GM12801 (cell line): ENCODE results near the gene FAF1.

Experiments used
- TF ChIP-seq, protein P1 (sequence below): IDR thresholded peaks from one replicate; pipeline ENCODE4 v1.5.1; 2011; ENCODE audit warnings: control low read depth; ENCODE audit not compliant: insufficient read length; ENCODE audit errors: extremely low read depth

The FAF1 gene

DNA sequence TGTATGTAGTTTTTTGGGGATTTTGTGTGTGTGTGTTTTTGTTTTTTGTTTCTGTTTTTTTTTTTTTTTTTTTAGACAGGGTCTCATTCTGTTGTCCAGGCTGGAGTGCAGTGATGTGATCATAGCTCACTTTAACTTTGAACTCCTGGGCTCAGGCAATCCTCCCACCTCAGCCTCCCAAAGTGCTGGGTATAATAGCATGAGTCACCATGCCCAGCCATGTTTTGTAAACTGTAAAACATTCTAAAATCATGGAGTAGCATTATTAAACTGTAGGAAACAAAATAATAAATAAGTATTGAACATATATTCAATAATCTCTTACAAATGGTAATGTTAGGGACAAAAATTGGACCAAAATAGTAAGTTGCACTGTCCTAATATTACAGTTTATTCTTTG is 124.0 kb downstream of the FAF1 start:
- TF ChIP-seq, protein P1, sequence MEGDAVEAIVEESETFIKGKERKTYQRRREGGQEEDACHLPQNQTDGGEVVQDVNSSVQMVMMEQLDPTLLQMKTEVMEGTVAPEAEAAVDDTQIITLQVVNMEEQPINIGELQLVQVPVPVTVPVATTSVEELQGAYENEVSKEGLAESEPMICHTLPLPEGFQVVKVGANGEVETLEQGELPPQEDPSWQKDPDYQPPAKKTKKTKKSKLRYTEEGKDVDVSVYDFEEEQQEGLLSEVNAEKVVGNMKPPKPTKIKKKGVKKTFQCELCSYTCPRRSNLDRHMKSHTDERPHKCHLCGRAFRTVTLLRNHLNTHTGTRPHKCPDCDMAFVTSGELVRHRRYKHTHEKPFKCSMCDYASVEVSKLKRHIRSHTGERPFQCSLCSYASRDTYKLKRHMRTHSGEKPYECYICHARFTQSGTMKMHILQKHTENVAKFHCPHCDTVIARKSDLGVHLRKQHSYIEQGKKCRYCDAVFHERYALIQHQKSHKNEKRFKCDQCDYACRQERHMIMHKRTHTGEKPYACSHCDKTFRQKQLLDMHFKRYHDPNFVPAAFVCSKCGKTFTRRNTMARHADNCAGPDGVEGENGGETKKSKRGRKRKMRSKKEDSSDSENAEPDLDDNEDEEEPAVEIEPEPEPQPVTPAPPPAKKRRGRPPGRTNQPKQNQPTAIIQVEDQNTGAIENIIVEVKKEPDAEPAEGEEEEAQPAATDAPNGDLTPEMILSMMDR, result no peak

DNA sequence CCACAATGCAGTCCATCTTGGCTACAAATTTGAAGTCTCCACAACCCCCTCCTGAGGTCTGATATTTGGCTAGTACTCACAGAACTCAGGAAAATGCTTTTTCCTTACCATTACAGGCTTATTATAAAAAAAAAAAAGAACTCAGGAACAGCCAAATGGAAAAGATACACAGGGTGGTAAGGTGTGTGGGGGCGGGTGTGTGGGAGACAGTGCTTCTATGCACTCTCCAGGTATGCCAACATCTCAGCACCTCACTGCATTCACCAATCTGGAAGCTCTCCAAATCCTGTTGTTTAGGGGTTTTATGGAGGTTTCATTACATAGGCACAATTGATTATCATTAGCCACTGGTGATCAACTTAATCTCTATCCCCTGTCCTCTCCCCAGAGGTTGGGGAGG is 126.9 kb downstream of the FAF1 start:
- TF ChIP-seq, protein P1, result no peak

DNA sequence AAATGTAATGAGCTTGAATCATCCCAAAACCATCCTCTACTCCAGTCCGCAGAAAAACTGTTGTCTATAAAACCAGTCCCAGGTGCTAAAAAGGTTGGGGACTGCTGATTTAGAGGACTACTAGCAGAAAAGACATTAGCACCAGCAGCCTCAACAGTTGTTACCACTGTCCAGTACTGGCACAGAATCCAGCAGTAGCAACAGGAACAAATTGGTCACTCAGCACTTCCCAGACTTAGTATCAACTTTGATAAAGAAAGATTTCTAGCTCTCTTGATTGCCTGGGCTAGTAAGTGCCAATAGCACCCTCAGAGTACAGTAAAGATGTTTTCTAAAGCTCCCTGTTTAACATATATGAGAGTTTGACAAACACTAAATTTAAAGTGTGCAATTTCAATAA is 127.9 kb downstream of the FAF1 start:
- TF ChIP-seq, protein P1, result no peak

DNA sequence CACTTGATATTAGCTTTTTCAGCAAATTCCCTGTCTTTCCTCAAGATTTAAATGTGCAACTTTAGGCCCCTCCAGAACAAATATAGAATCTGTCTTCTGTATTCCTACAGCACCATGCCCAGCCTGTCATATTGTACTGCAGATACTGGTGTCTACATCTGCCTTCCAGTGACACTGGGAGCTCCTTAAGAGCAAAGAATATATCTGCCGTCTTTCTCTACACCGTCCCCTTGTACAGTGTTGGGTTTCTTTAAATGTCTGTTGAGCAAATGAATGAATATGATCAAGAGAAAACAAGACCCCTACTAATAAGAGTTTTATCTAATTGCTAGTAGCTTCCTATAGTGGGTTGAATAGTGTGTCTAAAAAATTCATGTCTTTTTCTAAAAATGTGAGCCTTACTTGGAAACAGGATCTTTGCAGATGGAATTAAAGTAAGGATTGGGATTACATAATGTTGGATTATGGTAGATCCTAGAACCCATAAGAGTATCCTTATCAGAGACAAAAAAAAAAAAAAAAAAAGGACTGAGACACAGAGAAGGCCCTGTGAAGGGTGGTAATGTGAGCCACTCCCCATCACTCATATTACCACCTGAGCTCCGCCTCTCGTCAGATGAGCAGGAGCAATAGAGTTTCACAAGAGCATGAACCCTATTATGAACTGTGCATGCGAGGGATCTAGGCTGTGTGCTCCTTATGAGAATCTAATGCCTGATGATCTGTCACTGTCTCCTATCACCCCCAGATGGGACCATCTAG is 128.6 kb downstream of the FAF1 start:
- TF ChIP-seq, protein P1, result no peak

DNA sequence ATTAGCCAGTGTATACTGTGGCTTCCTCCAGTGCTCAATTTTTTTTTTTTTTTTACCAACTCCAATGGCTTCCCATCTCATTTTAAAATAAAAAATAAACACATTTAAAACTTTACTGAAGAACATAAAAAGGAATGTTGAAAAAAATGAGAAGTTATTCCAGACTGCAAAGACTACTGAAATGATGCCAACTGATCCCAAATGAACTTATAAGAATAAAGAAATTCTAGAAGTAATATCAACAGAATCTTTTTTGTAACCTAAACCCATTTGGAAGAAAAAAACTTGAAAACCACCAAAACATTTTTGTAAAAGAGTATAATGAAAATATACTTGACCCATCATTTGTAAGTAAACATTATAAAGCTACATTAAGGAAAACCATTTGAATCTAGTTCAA is 129.4 kb downstream of the FAF1 start:
- TF ChIP-seq, protein P1, result no peak

DNA sequence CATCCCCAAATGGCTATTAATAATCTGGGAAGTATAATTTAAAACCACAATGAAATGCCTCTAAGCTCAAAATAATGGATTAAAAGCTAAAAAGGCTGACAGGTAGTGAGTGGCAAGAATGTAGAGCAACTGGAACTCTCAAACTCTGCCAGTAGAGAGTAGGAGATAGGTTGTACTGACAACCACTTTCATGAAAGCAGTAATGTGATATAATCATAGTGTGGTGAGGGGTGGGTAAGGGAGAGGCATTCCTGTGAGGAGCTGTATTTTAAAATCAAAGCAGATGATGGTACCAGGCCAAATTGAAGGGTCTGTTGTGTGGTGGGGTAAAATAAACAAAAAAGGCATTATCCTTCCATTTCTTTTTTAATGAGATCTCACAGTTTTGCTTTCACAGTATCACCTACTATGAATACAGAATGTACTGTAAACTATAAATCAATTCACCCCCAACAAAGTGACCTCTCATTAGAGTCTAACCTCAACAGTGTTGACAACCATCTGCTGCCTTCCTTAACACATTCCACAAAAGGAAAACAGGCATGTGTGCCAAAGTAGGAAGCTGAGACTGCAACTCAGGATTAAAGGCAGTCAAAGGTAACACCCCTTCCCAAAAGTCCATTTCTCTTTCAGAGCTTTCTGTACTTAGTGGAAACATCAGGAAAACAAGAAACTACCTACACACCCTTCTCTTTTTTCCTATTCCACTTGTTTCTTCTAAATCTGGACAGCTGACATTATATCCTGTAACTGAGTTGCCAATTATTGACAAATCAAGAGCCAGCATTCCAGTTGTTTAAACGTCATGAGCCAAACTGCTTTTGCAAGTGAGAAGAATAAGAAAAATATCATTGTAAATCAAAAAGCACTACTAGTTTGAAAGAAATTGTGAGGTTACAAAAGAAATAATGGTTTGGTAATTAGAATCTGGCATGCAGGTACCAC is 130.8 kb downstream of the FAF1 start:
- TF ChIP-seq, protein P1, result no peak

DNA sequence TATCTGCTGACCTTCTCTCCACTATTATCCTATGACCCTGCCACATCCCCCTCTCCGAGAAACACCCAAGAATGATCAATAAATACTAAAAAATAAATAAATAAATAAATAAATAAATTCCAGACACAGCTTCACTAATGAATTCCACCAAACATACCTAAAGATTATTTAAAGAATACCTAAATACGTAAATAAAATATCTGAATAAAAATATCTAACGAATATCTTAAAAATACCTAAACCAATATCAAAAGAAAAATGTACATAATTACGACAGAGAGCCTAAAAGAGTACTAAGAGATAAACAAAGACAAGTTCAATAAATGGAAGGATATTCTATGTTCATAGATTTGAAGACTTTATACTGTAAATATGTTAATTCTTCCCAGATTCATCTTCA is 132.5 kb downstream of the FAF1 start:
- TF ChIP-seq, protein P1, result no peak
